ES-I3 (cell line): ENCODE results near the gene GALNT17.

Experiments used
- H3K36me3 ChIP-seq: 2 replicates; pipeline ENCODE4 v1.6.1; 2013; ENCODE audit warnings: mild to moderate bottlenecking, low read length, control low read depth, moderate library complexity; ENCODE audit not compliant: insufficient read depth
- H3K4me1 ChIP-seq: 2 replicates; pipeline ENCODE4 v1.6.1; 2013; ENCODE audit warnings: mild to moderate bottlenecking, control low read depth, low read length; ENCODE audit not compliant: insufficient read depth
- H3K9ac ChIP-seq: 2 replicates; pipeline ENCODE4 v1.6.1; 2013; ENCODE audit warnings: low read depth, mild to moderate bottlenecking, low read length, moderate library complexity
- H3K9me3 ChIP-seq: 2 replicates; pipeline ENCODE4 v1.6.1; 2013; ENCODE audit warnings: mild to moderate bottlenecking, low read length, moderate library complexity; ENCODE audit not compliant: control insufficient read depth, insufficient read depth

The GALNT17 gene

GRCh38 chr7:71665716-71666115 is 533.8 kb downstream of the GALNT17 start:
- no peaks in the 10 kb centered on the region for H3K4me1 ChIP-seq
- no peaks in the 10 kb centered on the region for H3K36me3 ChIP-seq
- H3K9ac ChIP-seq, result no peak overlapping the region
- no peaks in the 10 kb centered on the region; the same call in 1 of the 2 replicates for H3K9me3 ChIP-seq

GRCh38 chr7:71668572-71668971 is 536.6 kb downstream of the GALNT17 start:
- Histone ChIP-seq H3K36me3 (no peaks in the 10 kb centered on the region), H3K9ac (no peak overlapping the region), H3K9me3 (no peaks in the 10 kb centered on the region), H3K4me1 (no peaks in the 10 kb centered on the region)

- no peaks in the 10 kb centered on the region; the same call in 1 of the 2 replicates for H3K36me3 ChIP-seq
- 0 out of 2 replicates have a peak, but pooled peaks cover 6% of the 10 kb centered on the region for H3K4me1 ChIP-seq
- H3K9ac ChIP-seq, result no peak overlapping the region
- H3K9me3 ChIP-seq, result no peaks in the 10 kb centered on the region
Observed at GRCh38 chr7:71679480-71679879, 547.5 kb downstream of the GALNT17 start.

- H3K9me3 ChIP-seq, result no peaks in the 10 kb centered on the region
- H3K4me1 ChIP-seq, result 0 out of 2 replicates have a peak, but pooled peaks cover 6% of the 10 kb centered on the region
- H3K36me3 ChIP-seq, result no peaks in the 10 kb centered on the region
- no peak overlapping the region for H3K9ac ChIP-seq
Observed at GRCh38 chr7:71682181-71682580, 550.2 kb downstream of the GALNT17 start.

GRCh38 chr7:71682841-71683781 is 551.2 kb downstream of the GALNT17 start:
- no peaks in the 10 kb centered on the region for H3K36me3 ChIP-seq
- no peaks in the 10 kb centered on the region for H3K9me3 ChIP-seq
- H3K9ac ChIP-seq, result no peak overlapping the region
- H3K4me1 ChIP-seq, result 0 out of 2 replicates have a peak, but pooled peaks cover 6% of the 10 kb centered on the region

- Histone ChIP-seq H3K9me3 (no peaks in the 10 kb centered on the region), H3K4me1 (0 out of 2 replicates have a peak, but pooled peaks cover 5% of the 10 kb centered on the region), H3K36me3 (no peaks in the 10 kb centered on the region), H3K9ac (no peak overlapping the region)
Observed at GRCh38 chr7:71687286-71687685, 555.3 kb downstream of the GALNT17 start.

- H3K9ac ChIP-seq, result no peak overlapping the region
Observed at GRCh38 chr7:71687831-71688599, 556.1 kb downstream of the GALNT17 start.

GRCh38 chr7:71691538-71691937 is 559.6 kb downstream of the GALNT17 start:
- Histone ChIP-seq H3K9me3 (no peaks in the 10 kb centered on the region), H3K4me1 (no peaks in the 10 kb centered on the region), H3K9ac (no peak overlapping the region), H3K36me3 (peaks cover 3% of the 10 kb centered on the region; the same call in 1 of the 2 replicates)

More at GRCh38 chr7:71687831-71688599, 556.1 kb downstream of the GALNT17 start:
- H3K9me3 ChIP-seq, result no peaks in the 10 kb centered on the region
- H3K4me1 ChIP-seq, result no peaks in the 10 kb centered on the region
- no peaks in the 10 kb centered on the region for H3K36me3 ChIP-seq

GRCh38 chr7:71694665-71695064 is 562.7 kb downstream of the GALNT17 start:
- Histone ChIP-seq H3K36me3 (peaks cover 3% of the 10 kb centered on the region; the same call in 1 of the 2 replicates), H3K4me1 (no peaks in the 10 kb centered on the region), H3K9me3 (no peaks in the 10 kb centered on the region), H3K9ac (no peak overlapping the region)

- no peaks in the 10 kb centered on the region for H3K9me3 ChIP-seq
- H3K36me3 ChIP-seq, result peaks cover 3% of the 10 kb centered on the region; the same call in 1 of the 2 replicates
- no peaks in the 10 kb centered on the region for H3K4me1 ChIP-seq
- no peak overlapping the region for H3K9ac ChIP-seq
Observed at GRCh38 chr7:71695186-71695585, 563.2 kb downstream of the GALNT17 start.

GRCh38 chr7:71696511-71696910 is 564.6 kb downstream of the GALNT17 start:
- Histone ChIP-seq H3K9ac (no peak overlapping the region), H3K9me3 (no peaks in the 10 kb centered on the region), H3K4me1 (no peaks in the 10 kb centered on the region), H3K36me3 (peaks cover 3% of the 10 kb centered on the region; the same call in 1 of the 2 replicates)

GRCh38 chr7:71697400-71697799 is 565.5 kb downstream of the GALNT17 start:
- H3K9ac ChIP-seq, result no peak overlapping the region
- H3K9me3 ChIP-seq, result no peaks in the 10 kb centered on the region
- peaks cover 3% of the 10 kb centered on the region; the same call in 1 of the 2 replicates for H3K36me3 ChIP-seq
- no peaks in the 10 kb centered on the region for H3K4me1 ChIP-seq

GRCh38 chr7:71705217-71705616 is 573.3 kb downstream of the GALNT17 start:
- H3K9me3 ChIP-seq, result peaks cover 14% of the 10 kb centered on the region
- H3K9ac ChIP-seq, result no peak overlapping the region
- peaks cover 2% of the 10 kb centered on the region; the same call in 1 of the 2 replicates for H3K36me3 ChIP-seq
- no peaks in the 10 kb centered on the region for H3K4me1 ChIP-seq

GRCh38 chr7:71705901-71706596 is 574.1 kb downstream of the GALNT17 start:
- no peak overlapping the region for H3K9ac ChIP-seq

More at GRCh38 chr7:71705901-71706596, 574.1 kb downstream of the GALNT17 start:
- no peaks in the 10 kb centered on the region for H3K4me1 ChIP-seq
- peaks cover 14% of the 10 kb centered on the region for H3K9me3 ChIP-seq
- H3K36me3 ChIP-seq, result peaks cover 2% of the 10 kb centered on the region; the same call in 1 of the 2 replicates
